Breast epithelium (tissue), 4 donors: ENCODE data around the gene CNOT6L. TPM values are rescaled to one million over a fixed set of nuclear protein-coding genes. Genes with fewer than 3 reads are reported as not detected.

Source experiments
- DNase-seq, 2 donors: peaks; one replicate each; pipeline ENCODE4 v3.0.0-alpha.2; 2019; ENCODE audit warnings: low spot score in 2 of 2
- H3K27ac ChIP-seq, 2 donors: fragments of 200-600 bp; sonication (generic) in 1 of 2; one replicate each; pipeline ENCODE4 v1.5.1; 2016 to 2019; ENCODE audit warnings: mild to moderate bottlenecking in 1 of 2
- H3K27me3 ChIP-seq, 2 donors: fragments of 200-600 bp; sonication (generic) in 1 of 2; one replicate each; pipeline versions ENCODE4 v1.5.1 to v1.6.0; 2017 to 2019; ENCODE audit warnings: control low read depth in 1 of 2, mild to moderate bottlenecking in 1 of 2
- H3K36me3 ChIP-seq: fragments of 200-600 bp; one replicate; pipeline ENCODE4 v1.5.1; 2019
- H3K4me1 ChIP-seq, 2 donors: fragments of 200-600 bp; sonication (generic); one replicate each; pipeline ENCODE4 v1.5.1; 2016 to 2019; ENCODE audit warnings: control low read depth in 1 of 2
- H3K4me3 ChIP-seq, 3 donors: fragments of 200-600 bp; sonication (generic); 1 replicate in 2 of 3; 2 replicates in 1 of 3; pipeline ENCODE4 v1.5.1; 2016 to 2019; ENCODE audit warnings: mild to moderate bottlenecking in 3 of 3, moderate library complexity in 2 of 3
- H3K9me3 ChIP-seq, 2 donors: fragments of 200-600 bp; sonication (generic) in 1 of 2; one replicate each; pipeline ENCODE4 v1.5.1; 2016 to 2019; ENCODE audit warnings: control low read depth in 1 of 2
- CTCF ChIP-seq, 3 donors: fragments of 450-650 bp; IDR thresholded peaks; one replicate each; pipeline ENCODE4 v1.5.1; 2016 to 2017; ENCODE audit warnings: antibody characterized with exemption in 3 of 3, mild to moderate bottlenecking in 3 of 3, moderate library complexity in 3 of 3
- POLR2A ChIP-seq: fragments of 450-650 bp; IDR thresholded peaks from one replicate; pipeline ENCODE4 v1.6.1; 2016; ENCODE audit warnings: antibody characterized with exemption, mild to moderate bottlenecking, moderate library complexity
- POLR2AphosphoS5 ChIP-seq, 3 donors: sonication (generic); formaldehyde crosslinking; IDR thresholded peaks; one replicate each; pipeline ENCODE4 v1.6.1; 2017; ENCODE audit warnings: antibody characterized with exemption in 3 of 3
- intact Hi-C: fragments of 100-400 bp; cut with DNase I; formaldehyde crosslinking; loops from one replicate; pipeline ENCODE4 v1.15.1; 2023; ENCODE audit warnings: low total_unique reads
- total RNA-seq, 3 donors: library from RNA; depleted of rRNA; stranded (reverse); fragments of >200 nt; gene quantifications; one replicate each; pipeline ENCODE4 v1.1.0, GENCODE V29; 2016

Gene CNOT6L
- total RNA-seq, 3 donors from 2014 or later: 22.4 to 53.1 (median 39.0) TPM

GRCh38 chr4:77776182-77777134, 42.7 kb downstream of the CNOT6L start:
- no peak for DNase-seq
- peaks cover 0 to 9% of the 10 kb centered on the region in 2 donors for H3K4me1 ChIP-seq
- no peaks in the 10 kb centered on the region for H3K36me3 ChIP-seq
- H3K27ac ChIP-seq: peak overlapping the region; percentile 57 to 63
- no peaks in the 10 kb centered on the region for H3K27me3 ChIP-seq
- no peak overlapping the region for H3K4me3 ChIP-seq
- H3K9me3 ChIP-seq: no peaks in the 10 kb centered on the region
- no peak for TF ChIP-seq POLR2A
- no peak for TF ChIP-seq CTCF (IDR thresholded peaks at IDR 0.05)
- TF ChIP-seq POLR2AphosphoS5 (IDR thresholded peaks at IDR 0.05): no peak
- intact Hi-C loops: no loop called here

GRCh38 chr4:77773101-77773500, 46.1 kb downstream of the CNOT6L start:
- Histone ChIP-seq H3K4me3 (no peak overlapping the region), H3K4me1 (peaks cover 0 to 9% of the 10 kb centered on the region in 2 donors), H3K36me3 (no peaks in the 10 kb centered on the region), H3K27ac (no peak overlapping the region), H3K27me3 (no peaks in the 10 kb centered on the region), H3K9me3 (no peaks in the 10 kb centered on the region)
- TF ChIP-seq POLR2AphosphoS5 (IDR thresholded peaks at IDR 0.05): no peak
- TF ChIP-seq POLR2A: no peak
- no peak for TF ChIP-seq CTCF (IDR thresholded peaks at IDR 0.05)
- no peak for DNase-seq
- intact Hi-C loops: no loop called here

GRCh38 chr4:77771566-77771965, 47.6 kb downstream of the CNOT6L start:
- Histone ChIP-seq H3K4me3 (no peak overlapping the region), H3K27ac (no peak overlapping the region), H3K9me3 (no peaks in the 10 kb centered on the region), H3K36me3 (no peaks in the 10 kb centered on the region), H3K27me3 (no peaks in the 10 kb centered on the region), H3K4me1 (peaks cover 0 to 5% of the 10 kb centered on the region in 2 donors)
- TF ChIP-seq POLR2A (no peak), POLR2AphosphoS5 (IDR thresholded peaks at IDR 0.05) (no peak), CTCF (IDR thresholded peaks at IDR 0.05) (no peak)
- no peak for DNase-seq
- intact Hi-C loops: no loop called here

GRCh38 chr4:77765720-77766119, 53.4 kb downstream of the CNOT6L start:
- no peak for DNase-seq
- no peak overlapping the region for H3K4me3 ChIP-seq
- H3K4me1 ChIP-seq: no peaks in the 10 kb centered on the region
- no peak overlapping the region for H3K27ac ChIP-seq
- H3K9me3 ChIP-seq: peaks cover 0 to 10% of the 10 kb centered on the region in 2 donors
- TF ChIP-seq POLR2AphosphoS5 (IDR thresholded peaks at IDR 0.05): no peak
- TF ChIP-seq CTCF (IDR thresholded peaks at IDR 0.05): no peak
- TF ChIP-seq POLR2A: no peak
- intact Hi-C loops: no loop called here
- no peaks in the 10 kb centered on the region for H3K36me3 ChIP-seq
- no peaks in the 10 kb centered on the region for H3K27me3 ChIP-seq

- no peak for DNase-seq
- Histone ChIP-seq H3K4me3 (no peak overlapping the region), H3K27me3 (no peaks in the 10 kb centered on the region), H3K9me3 (peaks cover 0 to 10% of the 10 kb centered on the region in 2 donors), H3K36me3 (no peaks in the 10 kb centered on the region), H3K27ac (no peak overlapping the region), H3K4me1 (no peaks in the 10 kb centered on the region)
- intact Hi-C loops: no loop called here
- TF ChIP-seq POLR2AphosphoS5 (IDR thresholded peaks at IDR 0.05) (no peak), POLR2A (no peak), CTCF (IDR thresholded peaks at IDR 0.05) (no peak)
Observed at GRCh38 chr4:77762531-77762930, 56.6 kb downstream of the CNOT6L start.
